ENCODE results near the gene ZC2HC1B.

DNA sequence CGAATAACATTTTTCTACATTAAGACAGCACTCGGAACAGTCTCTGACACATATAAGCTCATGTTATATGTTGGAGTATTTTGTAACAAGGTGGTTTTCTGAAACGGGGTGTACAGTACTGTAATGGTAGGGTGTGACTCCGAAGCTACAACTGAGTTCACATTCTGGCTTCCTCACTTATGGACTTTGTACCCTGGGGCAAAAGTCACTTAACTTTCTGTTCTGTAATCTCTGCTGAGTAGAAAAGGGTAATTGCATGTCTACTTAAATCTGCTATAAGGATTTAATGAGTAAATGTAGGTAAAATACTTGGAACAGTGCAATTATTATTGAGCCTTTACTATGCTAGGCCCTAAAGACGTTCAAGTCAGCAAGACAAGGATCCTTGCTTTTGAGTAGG lies 25.9 kb upstream of the ZC2HC1B start:
- TF ChIP-seq CTCF (IDR thresholded peaks at IDR 0.05; ENCODE audit: low read depth, low read length) = no peak
- TF ChIP-seq EZH2phosphoT487 (IDR thresholded peaks at IDR 0.05; ENCODE audit: low read depth) = no peak

Measured in OCI-LY3 (cell line).